ENCODE measurements around the gene PTPRN2. TPM values are rescaled to one million over a fixed set of nuclear protein-coding genes. Genes with fewer than 3 reads are reported as not detected.
"Not testable (repeated sequence)": the region's sequence is repeated elsewhere in the genome, so short reads cannot be mapped to it uniquely, and the experiment has no call there.

The PTPRN2 gene
- polyA plus RNA-seq, 1 of the 3 experiments (the other 2 are of a cell fraction), result 4.0 TPM

DNA sequence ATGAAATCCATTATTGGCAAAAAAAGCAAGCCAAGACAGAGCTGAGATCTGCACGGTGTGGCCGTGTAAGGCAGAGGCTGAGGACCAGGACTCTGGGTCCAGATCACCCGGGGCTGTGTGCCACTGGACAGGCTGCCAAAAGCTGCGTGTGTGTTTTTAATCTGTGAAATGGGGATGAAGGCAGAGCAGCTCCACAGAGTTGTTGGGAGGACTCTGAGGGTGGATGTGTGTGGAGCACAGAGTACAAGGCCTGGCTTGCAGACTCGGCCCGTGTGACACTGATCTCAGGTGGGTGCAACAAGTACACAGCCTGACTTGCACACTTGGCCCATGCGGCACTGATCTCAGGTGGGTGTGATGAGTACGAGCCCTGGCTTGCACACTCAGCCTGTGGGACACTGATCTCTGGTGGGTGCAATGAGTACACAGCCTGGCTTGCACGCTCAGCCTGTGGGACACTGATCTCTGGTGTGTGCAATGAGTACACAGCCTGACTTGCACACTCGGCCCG is 921.0 kb downstream of the PTPRN2 start:
- TF ChIP-seq, protein P1, sequence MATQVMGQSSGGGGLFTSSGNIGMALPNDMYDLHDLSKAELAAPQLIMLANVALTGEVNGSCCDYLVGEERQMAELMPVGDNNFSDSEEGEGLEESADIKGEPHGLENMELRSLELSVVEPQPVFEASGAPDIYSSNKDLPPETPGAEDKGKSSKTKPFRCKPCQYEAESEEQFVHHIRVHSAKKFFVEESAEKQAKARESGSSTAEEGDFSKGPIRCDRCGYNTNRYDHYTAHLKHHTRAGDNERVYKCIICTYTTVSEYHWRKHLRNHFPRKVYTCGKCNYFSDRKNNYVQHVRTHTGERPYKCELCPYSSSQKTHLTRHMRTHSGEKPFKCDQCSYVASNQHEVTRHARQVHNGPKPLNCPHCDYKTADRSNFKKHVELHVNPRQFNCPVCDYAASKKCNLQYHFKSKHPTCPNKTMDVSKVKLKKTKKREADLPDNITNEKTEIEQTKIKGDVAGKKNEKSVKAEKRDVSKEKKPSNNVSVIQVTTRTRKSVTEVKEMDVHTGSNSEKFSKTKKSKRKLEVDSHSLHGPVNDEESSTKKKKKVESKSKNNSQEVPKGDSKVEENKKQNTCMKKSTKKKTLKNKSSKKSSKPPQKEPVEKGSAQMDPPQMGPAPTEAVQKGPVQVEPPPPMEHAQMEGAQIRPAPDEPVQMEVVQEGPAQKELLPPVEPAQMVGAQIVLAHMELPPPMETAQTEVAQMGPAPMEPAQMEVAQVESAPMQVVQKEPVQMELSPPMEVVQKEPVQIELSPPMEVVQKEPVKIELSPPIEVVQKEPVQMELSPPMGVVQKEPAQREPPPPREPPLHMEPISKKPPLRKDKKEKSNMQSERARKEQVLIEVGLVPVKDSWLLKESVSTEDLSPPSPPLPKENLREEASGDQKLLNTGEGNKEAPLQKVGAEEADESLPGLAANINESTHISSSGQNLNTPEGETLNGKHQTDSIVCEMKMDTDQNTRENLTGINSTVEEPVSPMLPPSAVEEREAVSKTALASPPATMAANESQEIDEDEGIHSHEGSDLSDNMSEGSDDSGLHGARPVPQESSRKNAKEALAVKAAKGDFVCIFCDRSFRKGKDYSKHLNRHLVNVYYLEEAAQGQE (IDR thresholded peaks at IDR 0.05; ENCODE audit: low read depth, low read length), result no peak
- TF ChIP-seq ELF1 (IDR thresholded peaks at IDR 0.05) (no peak), NRF1 (IDR thresholded peaks at IDR 0.05; ENCODE audit: low read depth, low read length) (no peak), MEF2A (IDR thresholded peaks at IDR 0.05; ENCODE audit: borderline replicate concordance, low read depth) (no peak)
- TF ChIP-seq, protein P2, sequence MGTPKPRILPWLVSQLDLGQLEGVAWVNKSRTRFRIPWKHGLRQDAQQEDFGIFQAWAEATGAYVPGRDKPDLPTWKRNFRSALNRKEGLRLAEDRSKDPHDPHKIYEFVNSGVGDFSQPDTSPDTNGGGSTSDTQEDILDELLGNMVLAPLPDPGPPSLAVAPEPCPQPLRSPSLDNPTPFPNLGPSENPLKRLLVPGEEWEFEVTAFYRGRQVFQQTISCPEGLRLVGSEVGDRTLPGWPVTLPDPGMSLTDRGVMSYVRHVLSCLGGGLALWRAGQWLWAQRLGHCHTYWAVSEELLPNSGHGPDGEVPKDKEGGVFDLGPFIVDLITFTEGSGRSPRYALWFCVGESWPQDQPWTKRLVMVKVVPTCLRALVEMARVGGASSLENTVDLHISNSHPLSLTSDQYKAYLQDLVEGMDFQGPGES (IDR thresholded peaks at IDR 0.05; ENCODE audit: low read depth, low read length), result no peak
- TF ChIP-seq, protein P3, sequence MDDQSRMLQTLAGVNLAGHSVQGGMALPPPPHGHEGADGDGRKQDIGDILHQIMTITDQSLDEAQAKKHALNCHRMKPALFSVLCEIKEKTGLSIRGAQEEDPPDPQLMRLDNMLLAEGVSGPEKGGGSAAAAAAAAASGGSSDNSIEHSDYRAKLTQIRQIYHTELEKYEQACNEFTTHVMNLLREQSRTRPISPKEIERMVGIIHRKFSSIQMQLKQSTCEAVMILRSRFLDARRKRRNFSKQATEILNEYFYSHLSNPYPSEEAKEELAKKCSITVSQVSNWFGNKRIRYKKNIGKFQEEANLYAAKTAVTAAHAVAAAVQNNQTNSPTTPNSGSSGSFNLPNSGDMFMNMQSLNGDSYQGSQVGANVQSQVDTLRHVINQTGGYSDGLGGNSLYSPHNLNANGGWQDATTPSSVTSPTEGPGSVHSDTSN (IDR thresholded peaks at IDR 0.05), result no peak
- TF ChIP-seq, protein P4, sequence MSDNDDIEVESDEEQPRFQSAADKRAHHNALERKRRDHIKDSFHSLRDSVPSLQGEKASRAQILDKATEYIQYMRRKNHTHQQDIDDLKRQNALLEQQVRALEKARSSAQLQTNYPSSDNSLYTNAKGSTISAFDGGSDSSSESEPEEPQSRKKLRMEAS (IDR thresholded peaks at IDR 0.05; ENCODE audit: low read depth), result no peak
- WGBS (ENCODE audit: low lambda C conversion rate), result 85% methylated on average over 9 of the region's 11 CpGs
- Histone ChIP-seq H2AFZ (ENCODE audit: low read depth) (no peak overlapping the region), H3K27me3 (ENCODE audit: insufficient read depth) (no peaks in the 10 kb centered on the region), H3K79me2 (ENCODE audit: insufficient read depth) (no peaks in the 10 kb centered on the region), H3K4me3 (ENCODE audit: low read depth in 2 of 2, low read length in 1 of 2) (no peak overlapping the region), H3K9me3 (no peaks in the 10 kb centered on the region), H4K20me1 (ENCODE audit: insufficient read depth) (0 out of 2 replicates have a peak, but pooled peaks cover 3% of the 10 kb centered on the region), H3K9ac (no peak overlapping the region), H3K4me1 (ENCODE audit: control insufficient read depth in 1 of 2, insufficient read depth in 2 of 2, low read depth in 1 of 2, low read length in 1 of 2) (peaks cover 0 to 30% of the 10 kb centered on the region in 2 experiments; a peak in 1 of 4 replicates), H3K27ac (ENCODE audit: low read depth in 2 of 2, low read length in 1 of 2) (no peak overlapping the region), H3K4me2 (no peak overlapping the region), H3K36me3 (replicated peaks in 1 of 2; ENCODE audit: control insufficient read depth in 1 of 2, insufficient read depth in 2 of 2, low read length in 1 of 2) (no peaks in the 10 kb centered on the region), H3K9me2 (no peaks in the 10 kb centered on the region), H3F3A (replicated peaks; ENCODE audit: insufficient read depth) (no peaks in the 10 kb centered on the region)
- POLR2A ChIA-PET, result interaction anchor here (0.6 kb wide), 1 partner anchor 10 kb away, joined by 3 read pairs; no protein-coding TSS in a partner anchor
- DNase-seq, result no peak
- CTCF ChIA-PET, result interaction anchor here (1.0 kb wide), 1 partner anchor 16 kb away, joined by 4 read pairs; no protein-coding TSS in a partner anchor

DNA sequence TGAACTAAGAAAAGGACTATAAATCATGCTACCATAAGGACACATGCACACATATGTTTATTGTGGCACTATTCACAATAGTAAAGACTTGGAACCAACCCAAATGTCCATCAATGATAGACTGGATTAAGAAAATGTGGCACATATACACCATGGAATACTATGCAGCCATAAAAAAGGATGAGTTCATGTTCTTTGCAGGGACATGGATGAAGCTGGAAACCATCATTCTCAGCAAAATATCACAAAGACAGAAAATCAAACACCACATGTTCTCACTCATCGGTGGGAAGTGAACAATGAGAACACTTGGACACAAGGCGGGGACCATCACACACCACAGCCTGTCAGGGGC is 922.0 kb downstream of the PTPRN2 start:
- H3K27me3 ChIP-seq (ENCODE audit: insufficient read depth); H4K20me1 ChIP-seq (ENCODE audit: insufficient read depth); H3K9me3 ChIP-seq; H3K4me2 ChIP-seq; H3K4me3 ChIP-seq (ENCODE audit: low read depth in 2 of 2, low read length in 1 of 2); CTCF ChIA-PET; H3K9me2 ChIP-seq; H3K27ac ChIP-seq (ENCODE audit: low read depth in 2 of 2, low read length in 1 of 2); POLR2A ChIA-PET; H3F3A ChIP-seq (replicated peaks; ENCODE audit: insufficient read depth); H2AFZ ChIP-seq (ENCODE audit: low read depth); H3K9ac ChIP-seq; DNase-seq; H3K79me2 ChIP-seq (ENCODE audit: insufficient read depth); H3K36me3 ChIP-seq (replicated peaks in 1 of 2; ENCODE audit: control insufficient read depth in 1 of 2, insufficient read depth in 2 of 2, low read length in 1 of 2): not testable (repeated sequence)
- peaks cover 0 to 30% of the 10 kb centered on the region in 2 experiments; a peak in 1 of 4 replicates for H3K4me1 ChIP-seq (ENCODE audit: control insufficient read depth in 1 of 2, insufficient read depth in 2 of 2, low read depth in 1 of 2, low read length in 1 of 2)
- WGBS (ENCODE audit: low lambda C conversion rate), result 88% methylated on average over 2 of the region's 2 CpGs
